K562 (cell line): Measurements from ENCODE around the gene SNIP1. TPM values are rescaled to one million over a fixed set of nuclear protein-coding genes. Genes with fewer than 3 reads are reported as not detected.

Experiments used
- ARID3B ChIP-seq: fragments of 250-450 bp; sonication (Bioruptor Pico); IDR thresholded peaks from 2 replicates; pipeline ENCODE4 v1.4.0; 2020; ENCODE audit warnings: borderline replicate concordance
- CXXC5 ChIP-seq: fragments of 250-450 bp; sonication (Bioruptor Pico); IDR thresholded peaks from 2 replicates; pipeline ENCODE4 v1.8.0; 2022; ENCODE audit warnings: inconsistent platforms, mild to moderate bottlenecking, moderate library complexity
- KLF13 ChIP-seq: fragments of 450-650 bp; IDR thresholded peaks from 2 replicates; pipeline ENCODE4 v1.6.1; 2016; ENCODE audit warnings: missing genetic modification characterization, low read depth, mild to moderate bottlenecking, missing compliant biosample characterization, moderate library complexity, borderline replicate concordance
- PATZ1 ChIP-seq: fragments of 250-450 bp; sonication (Bioruptor Pico); IDR thresholded peaks from 2 replicates; pipeline ENCODE4 v1.5.0; 2020; ENCODE audit warnings: mild to moderate bottlenecking, borderline replicate concordance
- RBM25 ChIP-seq: fragments of 200-400 bp; formaldehyde crosslinking; IDR thresholded peaks from 2 replicates; pipeline ENCODE4 v1.6.1; 2018; ENCODE audit warnings: low read length, low read depth, moderate library complexity; ENCODE audit not compliant: severe bottlenecking
- RNF219 ChIP-seq: fragments of 250-450 bp; sonication (Bioruptor Pico); IDR thresholded peaks from 2 replicates; pipeline ENCODE4 v1.5.0; 2022; ENCODE audit warnings: mild to moderate bottlenecking
- THRAP3 ChIP-seq: fragments of 450-650 bp; IDR thresholded peaks from 2 replicates; pipeline ENCODE4 v1.6.1; 2016; ENCODE audit warnings: mild to moderate bottlenecking, inconsistent platforms, borderline replicate concordance
- TRIM25 ChIP-seq: fragments of 450-650 bp; IDR thresholded peaks from 2 replicates; pipeline ENCODE4 v1.7.0; 2016; ENCODE audit warnings: borderline replicate concordance
- ZFP91 ChIP-seq: sonication (generic); formaldehyde crosslinking; IDR thresholded peaks from 2 replicates; pipeline ENCODE4 v1.8.0; 2022; ENCODE audit warnings: mild to moderate bottlenecking, missing genetic modification reagents
- ZHX1 ChIP-seq: fragments of 150-350 bp; conservative IDR thresholded peaks from 2 replicates; pipeline ENCODE4 v1.6.1; 2014; ENCODE audit warnings: low read length
- ZNF133 ChIP-seq: fragments of 250-450 bp; sonication (Bioruptor Pico); IDR thresholded peaks from 2 replicates; pipeline ENCODE4 v1.4.0; 2020; ENCODE audit warnings: mild to moderate bottlenecking
- ZNF239 ChIP-seq: fragments of 250-450 bp; sonication (Bioruptor Pico); IDR thresholded peaks from 2 replicates; pipeline ENCODE4 v1.4.0; 2020; ENCODE audit warnings: mild to moderate bottlenecking
- ZNF766 ChIP-seq: fragments of 200-800 bp; sonication (Bioruptor generic); conservative IDR thresholded peaks from 2 replicates; pipeline ENCODE4 v1.6.1; 2016; ENCODE audit warnings: missing genetic modification characterization, missing compliant biosample characterization
- polyA plus RNA-seq, 8 experiments: library from polyadenylated mRNA; depleted of rRNA in 4 of 8; stranded (reverse) in 5 of 8; unstranded in 3 of 8; fragments of >200 nt; fragmentation: Nextera tagmentation in 2 of 8; fragmentation: Illumina TruSeq in 1 of 8; extraction: Ambion mirVana in 2 of 8; extraction: Trizol in 1 of 8; gene quantifications; 2 replicates each; pipeline versions ENCODE4 v1.2.1 to v1.2.3, GENCODE V29; 2011 to 2014; ENCODE audit warnings: inconsistent platforms in 1 of 8, missing spikeins in 1 of 8
- total RNA-seq, 7 experiments: library from RNA; depleted of rRNA in 6 of 7; stranded (reverse); fragments of >200 nt in 6 of 7; fragmentation: Illumina TruSeq in 2 of 7; extraction: Trizol in 2 of 7; gene quantifications; 2 replicates each; pipeline versions ENCODE4 v1.2.1 to v1.2.3, GENCODE V29; 2011 to 2021; ENCODE audit warnings: low replicate concordance in 1 of 7

The SNIP1 gene
- total and polyA plus RNA-seq, 9 of the 15 experiments (the other 6 are each of a cell fraction or from before 2014, with no cell fraction given), result 2.9 to 25.9 (median 14.6) TPM

GRCh38 chr1:37514350-37515184 is 39.5 kb downstream of the SNIP1 start, which contains the start of gene MEAF6 (continued):
- TF ChIP-seq ZHX1 (0 out of 2 replicates have a peak, but pooled peaks have one; percentile 33), ZNF239 (CRISPR knock-in tag) (no peak), KLF13 (tag) (peak; percentile 75), PATZ1 (CRISPR knock-in tag) (no peak), THRAP3 (no peak), ZNF133 (CRISPR knock-in tag) (no peak), TRIM25 (no peak), CXXC5 (peak; percentile 99), ZNF766 (no peak), RNF219 (CRISPR knock-in tag) (no peak), ARID3B (no peak), RBM25 (peak; percentile 35), ZFP91 (no peak)
